Measurements from ENCODE around the gene MCTP1. TPM values are rescaled to one million over a fixed set of nuclear protein-coding genes. Genes with fewer than 3 reads are reported as not detected.

Gene MCTP1
- total RNA-seq, 4 donors from 2014 or later: 5.4 to 22.1 (median 5.8) TPM

- Histone ChIP-seq H3K4me3 (no peak overlapping the region), H3K27ac (no peak overlapping the region), H3K27me3 (no peaks in the 10 kb centered on the region), H3K9me3 (no peaks in the 10 kb centered on the region), H3K36me3 (no peaks in the 10 kb centered on the region), H3K4me1 (no peaks in the 10 kb centered on the region)
- ATAC-seq (no peak), DNase-seq (no peak)
- TF ChIP-seq POLR2A (IDR thresholded peaks at IDR 0.05): no peak
- TF ChIP-seq, protein P1, sequence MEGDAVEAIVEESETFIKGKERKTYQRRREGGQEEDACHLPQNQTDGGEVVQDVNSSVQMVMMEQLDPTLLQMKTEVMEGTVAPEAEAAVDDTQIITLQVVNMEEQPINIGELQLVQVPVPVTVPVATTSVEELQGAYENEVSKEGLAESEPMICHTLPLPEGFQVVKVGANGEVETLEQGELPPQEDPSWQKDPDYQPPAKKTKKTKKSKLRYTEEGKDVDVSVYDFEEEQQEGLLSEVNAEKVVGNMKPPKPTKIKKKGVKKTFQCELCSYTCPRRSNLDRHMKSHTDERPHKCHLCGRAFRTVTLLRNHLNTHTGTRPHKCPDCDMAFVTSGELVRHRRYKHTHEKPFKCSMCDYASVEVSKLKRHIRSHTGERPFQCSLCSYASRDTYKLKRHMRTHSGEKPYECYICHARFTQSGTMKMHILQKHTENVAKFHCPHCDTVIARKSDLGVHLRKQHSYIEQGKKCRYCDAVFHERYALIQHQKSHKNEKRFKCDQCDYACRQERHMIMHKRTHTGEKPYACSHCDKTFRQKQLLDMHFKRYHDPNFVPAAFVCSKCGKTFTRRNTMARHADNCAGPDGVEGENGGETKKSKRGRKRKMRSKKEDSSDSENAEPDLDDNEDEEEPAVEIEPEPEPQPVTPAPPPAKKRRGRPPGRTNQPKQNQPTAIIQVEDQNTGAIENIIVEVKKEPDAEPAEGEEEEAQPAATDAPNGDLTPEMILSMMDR (IDR thresholded peaks at IDR 0.05 in 4 of 5, conservative IDR thresholded peaks at IDR 0.05 in 1 of 5): no peak
- in situ Hi-C loops (cut with MboI; ENCODE audit: low sequenced_read_pairs in 4 of 4) (loop anchor here in 1 of 4 donors (10.0 kb wide), 1 partner anchor 286 kb away; no protein-coding TSS in a partner anchor), intact Hi-C loops (cut with DNase I; ENCODE audit: low total_unique reads) (no loop called here)
These were observed 33.7 kb downstream of the MCTP1 start for GRCh38 chr5:95251185-95251584.

- Histone ChIP-seq H3K9me3 (no peaks in the 10 kb centered on the region), H3K4me3 (no peak overlapping the region), H3K4me1 (no peaks in the 10 kb centered on the region), H3K27me3 (no peaks in the 10 kb centered on the region), H3K36me3 (no peaks in the 10 kb centered on the region), H3K27ac (no peak overlapping the region)
- in situ Hi-C loops (cut with MboI; ENCODE audit: low sequenced_read_pairs in 4 of 4): loop anchor here in 1 of 4 donors (25.0 kb wide), 1 partner anchor 282 kb away; no protein-coding TSS in a partner anchor
- no peak for TF ChIP-seq POLR2A (IDR thresholded peaks at IDR 0.05)
- TF ChIP-seq, protein P1 (IDR thresholded peaks at IDR 0.05 in 4 of 5, conservative IDR thresholded peaks at IDR 0.05 in 1 of 5): no peak
- DNase-seq (no peak), ATAC-seq (no peak)
- intact Hi-C loops (cut with DNase I; ENCODE audit: low total_unique reads): no loop called here
These were observed 40.4 kb downstream of the MCTP1 start for GRCh38 chr5:95244479-95244878.

- Histone ChIP-seq H3K27ac (no peak overlapping the region), H3K9me3 (no peaks in the 10 kb centered on the region), H3K27me3 (no peaks in the 10 kb centered on the region), H3K4me1 (no peaks in the 10 kb centered on the region), H3K4me3 (no peak overlapping the region), H3K36me3 (no peaks in the 10 kb centered on the region)
- in situ Hi-C loops (cut with MboI; ENCODE audit: low sequenced_read_pairs in 4 of 4): loop anchor here in 1 of 4 donors (25.0 kb wide), 1 partner anchor 279 kb away; no protein-coding TSS in a partner anchor
- ATAC-seq (no peak), DNase-seq (no peak)
- no peak for TF ChIP-seq POLR2A (IDR thresholded peaks at IDR 0.05)
- TF ChIP-seq, protein P1 (IDR thresholded peaks at IDR 0.05 in 4 of 5, conservative IDR thresholded peaks at IDR 0.05 in 1 of 5): no peak
- intact Hi-C loops (cut with DNase I; ENCODE audit: low total_unique reads): no loop called here
These were observed 43.3 kb downstream of the MCTP1 start for GRCh38 chr5:95241635-95242034.

GRCh38 chr5:95241161-95241560, 43.7 kb downstream of the MCTP1 start:
- H3K36me3 ChIP-seq: no peaks in the 10 kb centered on the region
- no peaks in the 10 kb centered on the region for H3K4me1 ChIP-seq
- H3K9me3 ChIP-seq: no peaks in the 10 kb centered on the region
- H3K27ac ChIP-seq: no peak overlapping the region
- ATAC-seq: no peak
- DNase-seq: no peak
- intact Hi-C loops (cut with DNase I; ENCODE audit: low total_unique reads) (no loop called here), in situ Hi-C loops (cut with MboI; ENCODE audit: low sequenced_read_pairs in 4 of 4) (loop anchor here in 1 of 4 donors (25.0 kb wide), 1 partner anchor 279 kb away; no protein-coding TSS in a partner anchor)
- TF ChIP-seq, protein P1 (IDR thresholded peaks at IDR 0.05 in 4 of 5, conservative IDR thresholded peaks at IDR 0.05 in 1 of 5): no peak
- no peak for TF ChIP-seq POLR2A (IDR thresholded peaks at IDR 0.05)
- H3K4me3 ChIP-seq: no peak overlapping the region
- no peaks in the 10 kb centered on the region for H3K27me3 ChIP-seq
